Ovary (tissue), 3 donors: ENCODE measurements around the gene MTR.

Experiments
- EP300 ChIP-seq: sonication (generic); formaldehyde crosslinking; IDR thresholded peaks from one replicate; pipeline ENCODE4 v1.6.1; 2017; ENCODE audit warnings: antibody characterized with exemption
- POLR2A ChIP-seq: fragments of 450-650 bp; IDR thresholded peaks from one replicate; pipeline ENCODE4 v1.6.1; 2017; ENCODE audit warnings: antibody characterized with exemption, mild to moderate bottlenecking, moderate library complexity
- TF ChIP-seq, protein P1 (sequence below), 3 donors: fragments of 450-650 bp in 2 of 3; fragments of 200-600 bp in 1 of 3; IDR thresholded peaks; one replicate each; pipeline versions ENCODE4 v1.5.1 to v1.8.0; 2016 to 2022; ENCODE audit warnings: antibody characterized with exemption in 3 of 3, mild to moderate bottlenecking in 1 of 3
- donor health status: DM: no; HTN: no; CAD: no.

- TF ChIP-seq, protein P1, sequence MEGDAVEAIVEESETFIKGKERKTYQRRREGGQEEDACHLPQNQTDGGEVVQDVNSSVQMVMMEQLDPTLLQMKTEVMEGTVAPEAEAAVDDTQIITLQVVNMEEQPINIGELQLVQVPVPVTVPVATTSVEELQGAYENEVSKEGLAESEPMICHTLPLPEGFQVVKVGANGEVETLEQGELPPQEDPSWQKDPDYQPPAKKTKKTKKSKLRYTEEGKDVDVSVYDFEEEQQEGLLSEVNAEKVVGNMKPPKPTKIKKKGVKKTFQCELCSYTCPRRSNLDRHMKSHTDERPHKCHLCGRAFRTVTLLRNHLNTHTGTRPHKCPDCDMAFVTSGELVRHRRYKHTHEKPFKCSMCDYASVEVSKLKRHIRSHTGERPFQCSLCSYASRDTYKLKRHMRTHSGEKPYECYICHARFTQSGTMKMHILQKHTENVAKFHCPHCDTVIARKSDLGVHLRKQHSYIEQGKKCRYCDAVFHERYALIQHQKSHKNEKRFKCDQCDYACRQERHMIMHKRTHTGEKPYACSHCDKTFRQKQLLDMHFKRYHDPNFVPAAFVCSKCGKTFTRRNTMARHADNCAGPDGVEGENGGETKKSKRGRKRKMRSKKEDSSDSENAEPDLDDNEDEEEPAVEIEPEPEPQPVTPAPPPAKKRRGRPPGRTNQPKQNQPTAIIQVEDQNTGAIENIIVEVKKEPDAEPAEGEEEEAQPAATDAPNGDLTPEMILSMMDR (IDR thresholded peaks at IDR 0.05), result no peak
- TF ChIP-seq EP300, result no peak
- no peak for TF ChIP-seq POLR2A
These were observed 46.7 kb upstream of the MTR start for GRCh38 chr1:236748268-236748870.
